ENCODE data around the gene AAK1.

GRCh38 chr2:69471793-69472192 is 171.7 kb downstream of the AAK1 start:
- TF ChIP-seq EZH2 (IDR thresholded peaks at IDR 0.05; ENCODE audit: borderline replicate concordance, low read depth, low read length, severe bottlenecking) (no peak), CTCF (IDR thresholded peaks at IDR 0.05; ENCODE audit: extremely low read depth in 1 of 2, insufficient read depth in 1 of 2, low read depth in 1 of 2, low read length in 2 of 2) (no peak), POLR2AphosphoS5 (IDR thresholded peaks at IDR 0.05; ENCODE audit: insufficient read depth, low read depth, low read length) (no peak), POLR2A (IDR thresholded peaks at IDR 0.05; ENCODE audit: low read depth, low read length) (no peak), MYC (IDR thresholded peaks at IDR 0.05; ENCODE audit: low read depth, low read length) (no peak), FOS (IDR thresholded peaks at IDR 0.05; ENCODE audit: borderline replicate concordance, insufficient read depth, low read length) (no peak), MAX (IDR thresholded peaks at IDR 0.05; ENCODE audit: insufficient read depth, insufficient read length) (no peak), GATA2 (IDR thresholded peaks at IDR 0.05; ENCODE audit: insufficient read depth, insufficient read length, low read depth, low read length) (no peak)

Measured in endothelial cell of umbilical vein (primary cell).